ENCODE results near the gene RDX.

GRCh38 chr11:110217936-110218335 is 78.5 kb downstream of the RDX start:
- TF ChIP-seq CTCF (IDR thresholded peaks at IDR 0.05) (no peak), ZFX (IDR thresholded peaks at IDR 0.05; ENCODE audit: borderline replicate concordance) (no peak)
